Measurements from ENCODE around the gene CCNG1.
"Not testable (repeated sequence)": the region's sequence is repeated elsewhere in the genome, so short reads cannot be mapped to it uniquely, and the experiment has no call there.

CCNG1 gene

GRCh38 chr5:163437309-163438182 is at the start of gene CCNG1:
CCNG1 (plus strand) TSS chr5:163437595; CDS start chr5:163439257, 1,662 bp downstream.
- DNase-seq = peak; percentile 83 to 88

GRCh38 chr5:163395792-163396191 is 41.6 kb upstream of the CCNG1 start:
- no peak for DNase-seq

GRCh38 chr5:163396818-163397340 is 40.5 kb upstream of the CCNG1 start:
- not testable (repeated sequence) for DNase-seq

GRCh38 chr5:163397354-163397753 is 40.0 kb upstream of the CCNG1 start:
- DNase-seq = no peak

GRCh38 chr5:163399923-163400322 is 37.5 kb upstream of the CCNG1 start:
- DNase-seq = no peak

- DNase-seq = no peak
Observed at GRCh38 chr5:163401271-163401670, 36.1 kb upstream of the CCNG1 start.

GRCh38 chr5:163402007-163402406 is 35.4 kb upstream of the CCNG1 start:
- no peak for DNase-seq

GRCh38 chr5:163404364-163405173 is 32.8 kb upstream of the CCNG1 start:
- DNase-seq = no peak

- DNase-seq = no peak
Observed at GRCh38 chr5:163407034-163407655, 30.2 kb upstream of the CCNG1 start.

GRCh38 chr5:163408311-163408923 is 29.0 kb upstream of the CCNG1 start:
- peak in 1 of 2 experiments; percentile 5 for DNase-seq

- DNase-seq = no peak
Observed at GRCh38 chr5:163409384-163409783, 28.0 kb upstream of the CCNG1 start.

- DNase-seq = no peak
Observed at GRCh38 chr5:163410505-163410904, 26.9 kb upstream of the CCNG1 start.

GRCh38 chr5:163415673-163416072 is 21.7 kb upstream of the CCNG1 start:
- DNase-seq = not testable (repeated sequence)

GRCh38 chr5:163424836-163425235 is 12.6 kb upstream of the CCNG1 start:
- DNase-seq = no peak

- DNase-seq = not testable (repeated sequence)
Observed at GRCh38 chr5:163426128-163426527, 11.3 kb upstream of the CCNG1 start.

GRCh38 chr5:163432544-163432943 is 4.9 kb upstream of the CCNG1 start:
- DNase-seq = no peak

GRCh38 chr5:163433271-163433670 is 4.1 kb upstream of the CCNG1 start:
- no peak for DNase-seq

- DNase-seq = no peak
Observed at GRCh38 chr5:163434401-163434866, 3.0 kb upstream of the CCNG1 start.

GRCh38 chr5:163436515-163436914 is 880 bp upstream of the CCNG1 start:
- no peak for DNase-seq

- no peak for DNase-seq
Observed at GRCh38 chr5:163437011-163437308, 435 bp upstream of the CCNG1 start.

- no peak for DNase-seq
Observed at GRCh38 chr5:163439092-163439425, 1.7 kb downstream of the CCNG1 start.

GRCh38 chr5:163440954-163441353 is 3.6 kb downstream of the CCNG1 start:
- no peak for DNase-seq

- no peak for DNase-seq
Observed at GRCh38 chr5:163444526-163444925, 7.1 kb downstream of the CCNG1 start.

Data from NCI-H1930 (cell line).